DND-41 (cell line): ENCODE results near the gene ZCCHC18.

ENCODE experiments used
- CTCF ChIP-seq: IDR thresholded peaks from 2 replicates; pipeline ENCODE4 v1.5.1; 2012; ENCODE audit warnings: borderline replicate concordance, low read length, moderate library complexity, mild to moderate bottlenecking; ENCODE audit not compliant: poor library complexity, severe bottlenecking; ENCODE audit errors: extremely low read depth
- EZH2 ChIP-seq: IDR thresholded peaks from 3 replicates; pipeline ENCODE4 v1.6.1; 2012; ENCODE audit warnings: borderline replicate concordance, low read depth, mild to moderate bottlenecking, moderate library complexity, low read length, inconsistent platforms; ENCODE audit not compliant: severe bottlenecking

DNA sequence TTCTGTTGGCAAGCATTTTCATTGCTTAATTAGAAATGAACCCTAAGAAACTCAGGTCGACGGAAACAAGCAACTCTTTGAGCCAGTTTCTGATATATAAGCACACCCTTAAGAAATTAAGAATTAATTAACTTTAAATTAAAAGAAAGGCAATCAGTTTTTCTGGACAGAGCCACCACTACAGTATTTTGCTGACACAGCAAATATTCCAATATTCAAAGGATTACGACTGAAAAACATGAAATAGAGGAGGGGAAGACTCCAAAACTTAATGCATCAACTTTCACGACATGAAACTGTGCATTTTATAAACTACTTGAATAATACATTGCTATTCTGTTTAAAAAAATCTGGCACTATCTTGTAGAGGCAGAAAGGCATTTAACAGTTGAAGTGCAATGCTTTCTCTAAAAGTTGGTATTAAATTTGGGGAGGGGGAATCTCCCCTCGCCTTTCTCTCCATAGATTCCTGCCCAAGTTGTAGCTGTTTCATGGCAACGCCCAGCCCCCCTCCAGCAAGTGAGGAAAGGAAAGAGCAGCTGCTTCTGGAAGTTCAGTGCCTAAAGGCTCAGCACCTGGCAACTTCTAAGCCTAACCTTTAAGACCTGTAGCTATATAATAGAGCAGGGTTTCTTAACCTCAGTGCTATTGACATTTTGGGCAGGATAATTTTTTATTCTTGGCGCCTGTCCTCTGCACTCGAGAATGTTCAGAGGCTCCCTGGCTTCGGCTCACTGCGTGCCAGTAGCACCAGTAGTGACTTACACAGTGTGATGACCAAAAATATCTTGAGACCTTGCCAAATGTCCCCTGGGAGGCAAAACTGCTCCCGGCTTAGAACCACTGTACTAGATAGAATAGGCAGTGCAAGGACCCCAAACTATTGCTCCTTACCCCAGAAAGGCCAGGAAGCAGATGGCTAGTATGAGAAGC is 6.7 kb upstream of the ZCCHC18 start:
- no peak for TF ChIP-seq CTCF
- TF ChIP-seq EZH2 = no peak
